ENCODE measurements around the gene RAB4A.

GRCh38 chr1:229254910-229255541 is 15.9 kb upstream of the RAB4A start:
- TF ChIP-seq L3MBTL2 (conservative IDR thresholded peaks at IDR 0.05): no peak
- TF ChIP-seq SP1 (IDR thresholded peaks at IDR 0.05): no peak
- TF ChIP-seq ELF4 (IDR thresholded peaks at IDR 0.05): no peak
- no peak for TF ChIP-seq ARNT (IDR thresholded peaks at IDR 0.05)
- TF ChIP-seq SUZ12 (IDR thresholded peaks at IDR 0.05): no peak
- TF ChIP-seq BHLHE40 (IDR thresholded peaks at IDR 0.05; ENCODE audit: borderline replicate concordance): no peak
- no peak for TF ChIP-seq CTBP1 (IDR thresholded peaks at IDR 0.05; ENCODE audit: borderline replicate concordance)
- TF ChIP-seq FOXA1 (IDR thresholded peaks at IDR 0.05): no peak
- no peak for TF ChIP-seq NFRKB (IDR thresholded peaks at IDR 0.05)
- TF ChIP-seq TARDBP (IDR thresholded peaks at IDR 0.05): no peak
- no peak for TF ChIP-seq PKNOX1 (IDR thresholded peaks at IDR 0.05)
- no peak for TF ChIP-seq HDGF (IDR thresholded peaks at IDR 0.05; ENCODE audit: borderline replicate concordance)
- TF ChIP-seq FOXM1 (IDR thresholded peaks at IDR 0.05; ENCODE audit: borderline replicate concordance): no peak
- no peak for TF ChIP-seq FOXK2 (IDR thresholded peaks at IDR 0.05)

All from HEK293T (cell line).